GM18502 (cell line): ENCODE results near the gene NFIC.
"Not testable (repeated sequence)": the region's sequence is repeated elsewhere in the genome, so short reads cannot be mapped to it uniquely, and the experiment has no call there.

Experiments used
- ATAC-seq: cut with Tn5 transposase; IDR thresholded peaks from one replicate; pipeline ENCODE4 v1.9.1; 2021; ENCODE audit warnings: mild to moderate bottlenecking; ENCODE audit not compliant: unreplicated experiment, poor library complexity

The NFIC gene

DNA sequence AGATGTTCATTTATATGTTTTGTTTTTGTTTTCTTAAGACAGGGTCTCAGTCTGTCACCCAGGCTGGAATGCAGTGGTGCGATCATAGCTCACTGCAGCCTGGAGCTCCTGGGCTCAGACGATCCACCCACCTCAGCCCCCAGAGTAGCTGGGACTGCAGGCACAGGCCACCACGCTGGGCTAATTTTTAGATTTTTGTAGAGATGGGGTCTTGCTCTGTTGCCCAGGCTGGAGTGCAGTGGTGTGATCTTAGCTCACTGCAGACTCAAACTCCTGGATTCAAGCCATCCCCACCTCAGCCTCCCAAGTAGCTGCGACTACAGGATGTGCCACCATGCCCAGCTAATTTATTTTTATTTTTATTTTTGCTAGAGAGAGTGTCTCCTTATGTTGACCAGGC is 45.7 kb downstream of the NFIC start:
- ATAC-seq, result no peak

DNA sequence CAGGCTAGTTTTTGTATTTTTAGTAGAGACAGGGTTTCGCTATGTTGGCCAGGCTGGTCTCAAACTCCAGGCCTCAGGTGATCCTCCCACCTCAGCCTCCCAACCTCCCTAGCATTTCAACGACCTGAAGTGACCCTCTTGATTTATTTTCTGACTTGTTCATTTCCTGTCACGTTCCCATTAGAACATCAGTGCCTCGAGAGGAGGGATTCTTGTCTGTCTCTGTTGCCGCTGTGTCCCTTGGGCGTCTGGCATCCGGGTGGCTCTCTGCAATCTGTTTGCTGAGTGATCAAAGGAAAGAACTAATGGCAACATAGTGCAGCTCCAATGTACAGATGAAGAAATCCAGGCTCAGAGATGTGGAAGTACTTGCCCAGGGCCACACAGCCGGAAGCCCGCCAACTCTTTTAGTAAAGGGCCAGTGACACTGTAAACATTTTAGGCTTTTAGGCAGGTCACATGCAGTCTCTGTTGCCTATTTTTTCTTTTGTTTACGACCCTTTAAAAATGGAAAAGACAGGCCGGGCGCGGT is 47.5 kb downstream of the NFIC start:
- no peak for ATAC-seq

DNA sequence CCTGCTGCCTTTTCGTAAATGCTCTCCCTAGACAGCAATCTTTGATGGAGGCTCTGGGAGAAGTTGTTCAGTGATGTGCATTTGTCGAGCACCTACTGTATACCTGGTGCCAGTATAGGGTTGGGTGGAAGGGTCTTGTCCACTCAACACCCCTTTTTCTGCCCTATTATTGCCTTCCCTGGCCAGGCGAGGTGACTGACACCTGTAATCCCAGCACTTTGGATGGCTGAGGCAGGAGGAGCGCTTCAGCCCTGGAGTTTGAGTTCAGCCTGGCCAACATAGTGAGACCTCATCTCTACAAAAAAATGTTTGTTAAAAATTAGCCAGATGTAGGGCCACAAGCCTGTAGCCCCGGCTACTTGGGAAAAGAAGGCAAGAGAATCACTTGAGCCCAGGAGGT is 49.3 kb downstream of the NFIC start:
- ATAC-seq, result no peak

DNA sequence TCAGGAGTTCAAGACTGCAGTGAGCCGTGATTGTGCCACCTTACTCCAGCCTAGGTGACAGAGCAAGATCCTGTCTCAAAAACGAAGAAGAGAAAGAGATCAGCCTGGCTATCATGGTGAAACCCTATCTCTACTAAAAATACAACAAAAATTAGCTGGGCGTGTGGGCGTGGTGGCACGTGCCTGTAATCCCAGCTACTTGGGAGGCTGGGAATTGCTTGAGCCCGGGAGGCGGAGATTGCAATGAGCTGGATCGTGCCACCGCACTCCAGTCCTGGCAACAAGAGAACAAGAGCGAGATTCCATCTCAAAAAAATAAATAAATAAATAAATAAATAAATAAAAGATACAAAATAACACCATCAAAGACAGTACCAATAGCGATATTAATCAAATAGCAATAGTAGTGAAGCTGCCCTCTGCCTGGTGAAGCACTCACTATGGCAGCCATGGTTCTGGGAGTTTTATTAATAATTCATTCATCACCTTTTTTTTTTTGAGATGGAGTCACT is 53.9 kb downstream of the NFIC start:
- ATAC-seq, result no peak

DNA sequence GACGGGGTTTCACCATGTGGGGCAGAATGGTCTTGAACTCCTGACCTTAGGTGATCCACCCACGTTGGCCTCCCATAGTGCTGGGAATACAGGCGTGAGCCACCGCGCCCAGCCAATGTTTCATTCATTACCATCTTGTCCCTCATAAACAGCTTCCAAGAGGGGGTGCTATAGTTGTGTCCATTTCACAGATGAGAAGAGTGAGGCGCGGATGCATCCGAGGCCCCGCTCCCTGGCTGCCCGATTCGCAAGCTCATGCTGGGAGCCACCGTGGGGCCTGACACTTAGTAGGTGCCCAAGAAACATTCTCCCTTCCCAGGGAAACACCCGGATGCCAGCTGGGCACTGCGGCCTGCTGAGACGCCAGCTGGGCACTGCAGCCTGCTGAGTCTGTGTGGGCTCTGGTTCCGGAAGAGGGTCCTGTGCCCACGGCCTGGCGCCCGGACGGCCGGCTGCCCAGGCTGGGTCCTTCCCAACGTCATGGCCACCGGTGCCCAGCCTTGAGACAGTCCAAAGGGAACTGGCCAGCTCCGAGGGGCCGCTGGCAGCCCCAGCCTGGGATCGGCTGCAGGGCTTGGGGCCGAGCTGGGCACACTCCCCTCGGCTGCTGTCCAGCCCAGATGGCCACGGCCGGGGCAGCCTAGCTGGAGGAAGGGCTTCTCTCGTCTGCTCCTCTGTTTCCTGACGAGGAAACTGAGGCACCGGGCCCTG is 54.7 kb downstream of the NFIC start:
- ATAC-seq, result no peak

DNA sequence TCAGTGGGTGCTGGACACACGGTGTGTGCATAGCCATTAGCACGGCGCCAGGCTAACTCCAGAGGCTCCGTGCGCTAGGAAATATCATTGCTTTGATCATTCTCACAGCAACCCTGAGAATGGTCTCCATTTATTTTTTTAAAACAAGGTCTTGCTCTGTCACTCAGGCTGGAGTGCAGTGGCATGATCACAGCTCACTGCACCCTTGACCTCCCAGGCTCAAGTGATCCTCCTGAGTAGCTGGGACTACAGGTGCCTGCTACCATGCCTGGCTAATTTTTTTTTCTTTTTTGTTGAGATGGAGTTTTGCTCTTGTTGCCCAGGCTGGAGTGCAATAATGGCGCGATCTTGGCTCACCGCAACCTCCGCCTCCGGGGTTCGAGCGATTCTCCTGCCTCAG is 55.3 kb downstream of the NFIC start:
- not testable (repeated sequence) for ATAC-seq

DNA sequence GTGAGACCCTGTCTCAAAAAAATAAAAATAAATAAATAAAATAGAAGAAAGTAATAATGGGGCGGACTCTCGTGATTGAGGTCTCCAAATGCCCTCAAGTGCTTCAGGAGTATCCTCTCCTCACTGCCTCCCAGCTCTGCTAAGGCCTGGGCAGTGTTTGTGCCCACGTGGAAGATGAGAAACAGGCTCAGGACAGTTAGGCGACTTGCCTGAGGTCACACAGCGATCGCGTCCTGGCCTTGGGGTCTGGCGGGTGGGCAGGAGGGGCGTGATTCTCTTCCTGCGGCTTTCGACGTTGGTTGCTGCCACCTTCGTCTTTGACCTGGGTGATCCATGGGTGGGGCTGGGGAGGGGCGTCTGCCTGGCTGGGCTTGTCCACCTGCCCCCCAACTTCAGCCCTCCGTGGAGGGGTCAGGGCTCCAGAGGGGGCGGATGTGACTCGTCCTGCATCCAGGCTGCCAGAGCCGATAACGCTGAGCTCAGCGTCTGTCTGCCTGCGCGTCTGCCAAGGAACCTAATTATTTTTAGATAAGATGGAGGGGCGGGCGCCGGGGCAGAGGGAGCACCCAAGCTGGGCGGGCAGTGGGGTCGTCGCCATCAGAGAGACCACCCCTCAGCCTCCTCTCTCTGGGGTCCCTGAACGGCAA is 56.9 kb downstream of the NFIC start:
- ATAC-seq, result no peak

DNA sequence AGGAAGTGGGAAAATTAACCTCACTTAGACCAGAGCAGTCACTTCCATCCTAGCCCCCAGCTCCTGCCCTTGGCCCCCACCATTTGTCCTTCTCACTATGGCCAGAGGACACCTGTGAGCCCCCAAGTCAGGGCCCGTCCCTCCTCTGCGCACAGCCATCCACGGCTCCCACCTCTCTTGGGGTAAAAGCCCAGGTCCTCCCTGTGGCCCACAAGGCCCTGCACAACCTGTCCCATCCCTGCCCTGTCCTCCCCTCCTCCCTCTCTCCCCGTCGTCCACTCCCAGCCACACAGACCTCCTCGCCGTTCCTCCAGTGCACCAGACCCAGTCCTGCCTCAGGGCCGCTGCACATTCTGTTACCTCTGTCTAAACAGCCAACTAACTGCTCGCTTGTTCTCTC is 60.0 kb downstream of the NFIC start:
- no peak for ATAC-seq

DNA sequence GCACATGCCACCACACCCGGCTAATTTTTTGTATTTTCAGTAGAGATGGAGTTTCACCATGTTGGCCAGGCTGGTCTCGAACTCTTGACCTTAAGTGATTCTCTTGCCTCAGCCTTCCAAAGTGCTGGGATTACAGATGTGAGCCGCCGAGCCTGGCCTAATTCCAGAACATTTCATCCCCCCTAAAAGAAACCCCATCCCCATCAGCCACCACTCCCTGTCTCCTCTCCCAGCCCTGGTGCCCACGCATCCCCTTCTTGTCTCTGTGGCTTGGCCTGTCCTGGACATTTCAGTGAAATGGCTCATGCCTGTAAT is 63.9 kb downstream of the NFIC start:
- ATAC-seq, result not testable (repeated sequence)

DNA sequence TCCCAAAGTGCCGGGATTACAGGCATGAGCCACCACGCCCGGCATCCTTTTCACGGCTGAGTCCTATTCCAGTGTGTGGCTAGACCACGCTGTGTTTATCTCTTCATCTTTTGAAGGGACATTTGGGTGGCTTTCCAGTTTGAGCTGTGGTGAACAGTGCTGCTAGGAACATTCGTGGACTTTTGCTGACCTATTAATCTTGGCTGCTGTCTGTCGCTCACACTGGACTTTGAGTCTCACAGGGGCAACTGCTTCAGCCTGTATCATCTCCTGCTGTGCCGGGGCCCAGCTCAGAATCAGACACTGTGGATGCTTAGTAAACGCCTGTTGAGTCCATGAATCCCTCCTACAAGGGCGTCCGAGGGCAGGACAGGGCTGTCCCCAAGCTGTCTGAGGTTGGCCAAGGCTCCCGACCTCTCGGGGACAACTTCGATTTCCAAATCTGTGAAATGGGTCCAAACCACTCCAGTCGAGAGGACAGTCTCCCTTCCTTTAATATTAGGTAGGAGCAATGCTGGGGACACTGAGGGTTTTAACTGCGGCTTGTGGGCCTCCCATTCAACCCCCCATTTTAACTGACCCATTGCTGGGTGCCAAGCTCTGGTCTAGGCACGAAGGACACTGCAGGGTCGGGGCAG is 65.5 kb downstream of the NFIC start:
- ATAC-seq, result no peak

DNA sequence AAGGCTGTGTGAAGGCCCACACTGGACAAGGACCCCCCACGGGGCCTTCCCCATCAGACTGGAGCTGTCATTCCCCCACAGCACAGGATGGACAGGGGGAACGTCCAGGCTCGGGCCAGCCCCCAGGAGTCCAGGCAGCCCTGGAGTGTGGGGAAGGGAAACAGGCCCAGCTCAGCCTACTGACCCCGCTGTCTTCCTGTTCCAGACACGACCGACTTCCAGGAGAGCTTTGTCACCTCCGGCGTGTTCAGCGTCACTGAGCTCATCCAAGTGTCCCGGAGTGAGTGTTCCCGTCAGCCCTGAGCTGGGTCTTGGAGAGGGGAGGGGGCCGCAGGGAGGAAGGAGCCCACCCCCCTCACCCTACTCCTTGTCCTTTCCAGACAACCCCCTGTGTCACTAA is 66.9 kb downstream of the NFIC start:
- ATAC-seq, result no peak

DNA sequence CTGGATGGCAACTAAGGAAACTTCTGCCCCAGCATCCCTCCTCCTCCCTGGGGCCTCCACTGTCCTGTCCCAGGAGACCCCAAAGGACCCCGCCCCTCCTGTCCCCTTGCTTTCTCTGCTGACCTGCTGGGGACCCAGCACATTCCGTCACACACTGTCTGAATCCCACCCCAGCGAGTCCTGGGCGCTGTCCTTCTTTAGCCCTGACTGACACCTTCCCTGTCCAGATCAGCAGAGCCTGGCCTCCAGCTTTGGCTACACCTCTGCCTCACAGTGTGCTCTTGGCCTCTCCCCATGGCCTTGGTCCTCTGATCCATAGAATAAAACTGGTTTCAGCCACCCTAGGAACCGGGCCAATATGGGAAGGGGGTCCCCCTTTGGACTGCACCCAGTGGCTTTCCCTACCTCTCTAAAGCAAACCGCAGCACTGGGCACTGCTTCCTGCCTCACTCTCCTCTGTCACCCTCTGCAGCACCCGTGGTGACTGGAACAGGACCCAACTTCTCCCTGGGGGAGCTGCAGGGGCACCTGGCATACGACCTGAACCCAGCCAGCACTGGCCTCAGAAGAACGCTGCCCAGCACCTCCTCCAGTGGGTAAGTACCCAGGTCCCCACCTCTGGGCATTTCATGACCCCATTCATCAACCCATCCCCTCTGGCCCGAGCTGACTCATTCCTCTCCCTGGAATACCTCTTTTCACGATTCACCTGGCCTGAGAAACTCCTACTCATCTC is 67.6 kb downstream of the NFIC start:
- ATAC-seq, result no peak

DNA sequence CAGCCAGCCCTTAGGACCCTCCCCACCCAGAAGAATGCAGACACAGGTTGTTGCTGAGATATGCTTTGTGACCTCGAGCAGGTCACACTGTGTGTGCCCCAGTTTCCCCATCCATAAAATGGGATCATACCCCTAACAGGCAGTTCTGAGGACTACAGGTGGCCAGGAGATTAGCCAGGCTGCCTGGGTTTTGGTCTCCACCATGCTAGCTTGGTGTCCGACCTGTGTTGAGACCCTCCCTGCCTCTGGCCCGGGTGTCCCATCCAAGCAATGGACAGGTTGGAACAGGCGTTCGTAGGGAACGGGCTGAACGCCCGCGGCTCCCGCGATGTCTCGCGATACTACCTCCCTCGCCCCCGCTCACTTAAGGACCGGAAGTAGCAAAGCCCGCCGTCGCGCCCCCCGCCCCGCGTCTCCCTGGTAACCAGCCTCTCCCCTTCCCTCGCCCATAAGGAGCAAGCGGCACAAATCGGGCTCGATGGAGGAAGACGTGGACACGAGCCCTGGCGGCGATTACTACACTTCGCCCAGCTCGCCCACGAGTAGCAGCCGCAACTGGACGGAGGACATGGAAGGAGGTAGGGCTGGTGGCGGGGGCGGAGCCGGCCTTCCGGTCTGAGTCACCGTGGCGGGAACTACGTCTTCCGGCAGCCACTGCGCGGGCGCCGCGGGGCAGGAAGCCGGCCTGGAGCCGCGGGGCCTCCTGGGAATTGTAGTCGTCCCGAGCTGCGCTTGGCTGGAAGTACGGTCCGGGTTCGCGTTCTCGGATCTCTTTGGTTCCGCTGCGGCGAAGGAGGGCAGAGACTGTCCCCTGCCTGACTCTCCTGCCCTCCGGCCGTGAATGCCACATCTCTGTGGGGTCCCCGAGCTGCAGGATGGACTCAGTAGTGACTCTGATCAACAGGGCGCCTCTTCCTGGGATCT is 68.5 kb downstream of the NFIC start:
- ATAC-seq, result peak; percentile 84

DNA sequence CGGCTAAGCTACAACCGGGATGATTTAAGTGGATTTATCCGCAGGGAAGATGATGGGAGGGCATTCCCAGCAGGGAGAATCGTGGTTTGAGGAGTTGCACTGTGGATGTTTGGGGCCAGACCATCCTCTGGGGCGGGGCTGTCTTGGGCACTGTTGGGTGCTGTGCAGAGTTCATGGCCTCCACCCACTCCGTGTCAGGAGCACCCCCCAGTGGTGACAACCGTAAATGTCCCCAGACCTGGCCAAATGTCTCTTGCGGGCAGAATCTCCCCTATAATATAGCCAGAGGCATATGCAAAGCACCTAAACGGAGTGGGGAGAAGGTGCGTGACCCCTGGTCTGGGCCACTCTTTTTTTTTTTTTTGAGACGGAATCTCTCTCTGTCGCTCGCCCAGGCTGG is 73.7 kb downstream of the NFIC start:
- no peak for ATAC-seq

DNA sequence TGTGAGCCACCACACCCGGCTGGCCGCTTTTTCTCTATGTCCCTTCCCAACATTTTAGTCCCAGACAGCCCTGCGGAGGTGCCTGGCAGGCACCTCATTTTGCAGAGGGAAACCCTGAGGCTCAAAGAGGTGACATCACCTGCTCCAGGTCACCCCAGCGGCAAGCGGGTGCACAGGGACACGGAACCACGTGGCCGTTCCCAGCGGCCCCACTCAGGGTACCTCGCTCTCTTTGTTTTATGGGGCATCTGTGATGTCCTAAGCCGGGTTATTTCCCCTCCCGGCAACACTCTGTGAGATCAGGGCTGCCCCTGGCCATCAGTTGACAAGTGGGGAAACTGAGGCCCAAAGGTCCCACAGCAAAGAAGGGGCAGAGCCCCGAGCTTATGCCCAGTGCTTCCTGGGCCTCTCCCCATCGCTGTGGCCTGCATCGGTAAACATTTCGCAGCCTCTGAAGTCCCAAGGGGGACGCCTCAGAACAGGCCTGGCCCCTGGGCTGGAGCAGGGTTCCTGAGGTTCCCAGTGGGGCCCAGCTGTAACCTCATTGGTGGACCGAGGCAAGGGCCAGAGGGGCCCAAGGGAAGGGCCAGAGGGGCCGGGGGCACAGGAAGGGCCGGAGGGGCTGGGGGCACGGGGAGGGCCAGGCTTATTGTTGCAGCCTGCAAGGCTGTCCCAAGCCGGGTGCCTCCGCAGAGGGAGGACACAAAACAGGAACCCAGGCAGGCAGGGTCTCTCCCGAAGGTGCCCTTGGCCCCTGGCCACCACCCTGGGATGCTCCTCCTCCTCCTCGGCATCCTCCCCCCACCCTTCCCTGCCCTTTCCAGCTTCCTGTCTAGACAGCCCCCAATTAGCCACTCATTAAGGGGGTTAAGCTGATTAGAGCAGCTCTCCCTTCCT is 75.0 kb downstream of the NFIC start:
- no peak for ATAC-seq

DNA sequence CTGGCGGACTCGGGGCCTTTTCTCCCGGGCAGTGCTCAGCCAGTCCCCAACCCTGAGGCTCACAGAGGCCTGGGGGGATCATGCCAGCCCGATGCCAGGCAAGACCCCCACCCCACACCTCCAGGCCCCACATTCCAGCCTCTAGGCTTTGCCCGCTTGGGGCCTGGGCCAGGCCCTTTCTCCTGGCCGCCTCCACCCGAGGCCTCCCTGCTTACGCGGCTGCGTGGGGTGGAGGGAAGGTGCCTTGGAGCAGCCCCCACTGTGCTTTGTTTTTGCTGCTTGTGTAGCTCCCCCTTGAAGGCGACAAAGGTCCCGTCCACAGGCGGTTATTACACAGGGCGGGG is 75.6 kb downstream of the NFIC start:
- no peak for ATAC-seq

DNA sequence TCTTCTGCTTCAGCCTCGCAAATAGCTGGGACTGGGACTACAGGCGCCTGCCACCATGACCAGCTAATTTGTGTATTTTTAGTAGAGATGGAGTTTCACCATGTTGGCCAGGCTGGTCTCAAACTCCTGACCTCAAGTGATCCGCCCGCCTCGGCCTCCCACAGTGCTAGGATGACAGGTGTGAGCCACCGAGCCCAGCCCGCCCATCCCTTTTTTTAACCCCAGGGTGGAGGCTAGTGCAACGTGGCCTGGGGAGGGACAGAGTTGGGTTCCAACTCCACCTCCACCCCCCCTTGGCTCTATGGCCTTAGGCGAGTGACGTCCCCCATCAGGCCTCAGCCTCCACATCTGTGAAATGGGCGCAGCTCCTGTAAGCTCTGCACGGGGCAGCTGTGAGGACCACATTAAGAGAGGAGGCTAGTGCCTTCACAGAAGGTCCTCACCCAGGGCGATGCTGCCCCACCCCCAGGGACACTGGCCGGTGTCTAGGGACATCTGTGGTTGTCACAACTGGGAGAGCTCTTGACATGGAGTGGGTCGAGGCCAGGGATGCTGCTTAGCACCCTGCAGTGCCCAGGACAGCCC is 76.2 kb downstream of the NFIC start:
- ATAC-seq, result no peak

DNA sequence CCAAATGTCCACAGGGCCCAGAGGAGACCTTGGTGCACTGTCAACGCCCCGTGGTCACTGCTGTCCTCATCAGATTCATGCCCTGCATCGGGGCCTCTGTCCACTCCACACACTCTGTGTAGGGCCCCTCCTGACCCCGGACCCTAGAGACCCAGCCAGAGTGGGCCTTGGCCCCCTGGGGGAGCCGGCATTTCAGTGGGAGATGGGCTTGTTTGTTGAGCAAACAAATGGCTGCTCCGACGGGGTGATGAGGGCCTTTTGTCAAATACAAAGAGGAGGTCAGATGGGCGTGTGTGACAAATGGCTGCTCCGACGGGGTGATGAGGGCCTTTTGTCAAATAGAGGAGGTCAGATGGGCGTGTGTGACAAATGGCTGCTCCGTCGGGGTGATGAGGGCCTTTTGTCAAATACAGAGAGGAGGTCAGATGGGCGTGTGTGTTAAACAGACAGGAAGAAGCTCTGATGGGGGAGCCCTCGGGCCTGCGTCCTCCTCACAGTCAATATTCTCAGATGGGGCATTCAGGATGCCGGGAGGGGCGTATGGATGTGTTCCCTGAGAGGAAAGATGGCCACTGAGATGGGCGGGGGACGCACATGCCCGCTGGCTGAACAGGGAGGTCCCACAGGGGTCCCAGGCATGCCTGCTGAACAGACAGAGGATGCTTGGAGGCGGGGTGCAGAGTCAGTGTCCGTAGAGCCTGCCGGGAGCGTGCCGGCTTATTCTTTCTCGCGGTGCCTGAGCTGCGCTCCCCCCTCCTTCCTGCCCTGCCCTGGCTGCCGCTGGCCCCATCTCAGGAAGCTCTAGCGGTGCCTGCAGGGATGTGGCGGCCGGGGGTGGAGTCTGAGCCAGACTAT is 77.7 kb downstream of the NFIC start:
- ATAC-seq, result no peak
